Mesothelial cell of epicardium (in vitro differentiated cells): ENCODE results near the gene ABCA1. TPM values are rescaled to one million over a fixed set of nuclear protein-coding genes. Genes with fewer than 3 reads are reported as not detected.
A peak's percentile ranks its signal among the peaks of the same experiment; 100 is the strongest.
"Not testable (repeated sequence)": the region's sequence is repeated elsewhere in the genome, so short reads cannot be mapped to it uniquely, and the experiment has no call there.

Source experiments
- DNase-seq, 2 experiments: peaks; one replicate each; pipeline ENCODE4 v3.0.0; 2021; ENCODE audit warnings: low spot score in 2 of 2; ENCODE audit not compliant: unreplicated experiment in 2 of 2
- H3K27ac Mint-ChIP-seq: 2 replicates; pipeline ENCODE4 v1.8.0; 2021; ENCODE audit warnings: mixed read lengths
- H3K27me3 Mint-ChIP-seq: 2 replicates; pipeline ENCODE4 v1.8.0; 2021; ENCODE audit warnings: low read depth, mixed read lengths
- H3K36me3 Mint-ChIP-seq: 2 replicates; pipeline ENCODE4 v1.8.0; 2021; ENCODE audit warnings: mixed read lengths
- H3K4me1 Mint-ChIP-seq: 2 replicates; pipeline ENCODE4 v1.8.0; 2021; ENCODE audit warnings: mixed read lengths
- H3K4me3 Mint-ChIP-seq: 2 replicates; pipeline ENCODE4 v1.8.0; 2021; ENCODE audit warnings: mild to moderate bottlenecking, moderate library complexity, mixed read lengths
- H3K9me3 Mint-ChIP-seq: 2 replicates; pipeline ENCODE4 v1.8.0; 2021; ENCODE audit warnings: mixed read lengths
- CTCF ChIP-seq: fragments of 200-600 bp; sonication (generic); IDR thresholded peaks from one replicate; pipeline ENCODE4 v1.5.0; 2021; ENCODE audit warnings: antibody characterized with exemption; ENCODE audit not compliant: unreplicated experiment
- total RNA-seq: library from RNA; stranded (reverse); gene quantifications from 3 replicates; pipeline ENCODE4 v1.2.1, GENCODE V29; 2021

ABCA1 gene
- total RNA-seq, 1 donor from 2014 or later = 39.9 TPM

GRCh38 chr9:104858271-104858670 lies 69.7 kb downstream of the ABCA1 start:
- DNase-seq = no peak
- no peak overlapping the region for H3K27ac Mint-ChIP-seq
- H3K27me3 Mint-ChIP-seq = no peaks in the 10 kb centered on the region
- TF ChIP-seq CTCF = no peak
- no peak overlapping the region for H3K4me3 Mint-ChIP-seq
- H3K4me1 Mint-ChIP-seq = peaks cover 8% of the 10 kb centered on the region
- H3K36me3 Mint-ChIP-seq = peaks cover 18% of the 10 kb centered on the region
- H3K9me3 Mint-ChIP-seq = no peaks in the 10 kb centered on the region

- Mint-ChIP-seq H3K27me3 (no peaks in the 10 kb centered on the region), H3K4me1 (peaks cover 3% of the 10 kb centered on the region), H3K4me3 (no peak overlapping the region), H3K36me3 (peaks cover 22% of the 10 kb centered on the region), H3K27ac (no peak overlapping the region), H3K9me3 (no peaks in the 10 kb centered on the region)
- TF ChIP-seq CTCF = no peak
- no peak for DNase-seq
These were observed 71.5 kb downstream of the ABCA1 start for GRCh38 chr9:104856413-104856941.

- Mint-ChIP-seq H3K27ac (no peak overlapping the region), H3K4me3 (no peak overlapping the region), H3K27me3 (no peaks in the 10 kb centered on the region), H3K9me3 (no peaks in the 10 kb centered on the region), H3K4me1 (peaks cover 3% of the 10 kb centered on the region), H3K36me3 (peaks cover 22% of the 10 kb centered on the region)
- TF ChIP-seq CTCF = no peak
- no peak for DNase-seq
These were observed 72.1 kb downstream of the ABCA1 start for GRCh38 chr9:104855807-104856206.

- peaks cover 22% of the 10 kb centered on the region for H3K36me3 Mint-ChIP-seq
- H3K27ac Mint-ChIP-seq, H3K4me1 Mint-ChIP-seq, H3K9me3 Mint-ChIP-seq, DNase-seq, H3K27me3 Mint-ChIP-seq, H3K4me3 Mint-ChIP-seq: not testable (repeated sequence)
These were observed 72.7 kb downstream of the ABCA1 start for GRCh38 chr9:104855258-104855657.

GRCh38 chr9:104854613-104855012 lies 73.3 kb downstream of the ABCA1 start:
- peak overlapping the region; percentile 21 for H3K27ac Mint-ChIP-seq
- H3K9me3 Mint-ChIP-seq = no peaks in the 10 kb centered on the region
- H3K4me1 Mint-ChIP-seq = peaks cover 3% of the 10 kb centered on the region
- H3K36me3 Mint-ChIP-seq = peaks cover 20% of the 10 kb centered on the region
- TF ChIP-seq CTCF = no peak
- no peaks in the 10 kb centered on the region for H3K27me3 Mint-ChIP-seq
- no peak overlapping the region for H3K4me3 Mint-ChIP-seq
- DNase-seq = no peak

GRCh38 chr9:104853683-104854082 lies 74.3 kb downstream of the ABCA1 start:
- Mint-ChIP-seq H3K36me3 (peaks cover 20% of the 10 kb centered on the region), H3K4me1 (peaks cover 3% of the 10 kb centered on the region)

More at GRCh38 chr9:104853683-104854082, 74.3 kb downstream of the ABCA1 start:
- Mint-ChIP-seq H3K9me3 (no peaks in the 10 kb centered on the region), H3K27me3 (no peaks in the 10 kb centered on the region), H3K27ac (no peak overlapping the region), H3K4me3 (no peak overlapping the region)
- no peak for DNase-seq
- TF ChIP-seq CTCF = no peak
